ENCODE measurements around the gene PTPRN2.

DNA sequence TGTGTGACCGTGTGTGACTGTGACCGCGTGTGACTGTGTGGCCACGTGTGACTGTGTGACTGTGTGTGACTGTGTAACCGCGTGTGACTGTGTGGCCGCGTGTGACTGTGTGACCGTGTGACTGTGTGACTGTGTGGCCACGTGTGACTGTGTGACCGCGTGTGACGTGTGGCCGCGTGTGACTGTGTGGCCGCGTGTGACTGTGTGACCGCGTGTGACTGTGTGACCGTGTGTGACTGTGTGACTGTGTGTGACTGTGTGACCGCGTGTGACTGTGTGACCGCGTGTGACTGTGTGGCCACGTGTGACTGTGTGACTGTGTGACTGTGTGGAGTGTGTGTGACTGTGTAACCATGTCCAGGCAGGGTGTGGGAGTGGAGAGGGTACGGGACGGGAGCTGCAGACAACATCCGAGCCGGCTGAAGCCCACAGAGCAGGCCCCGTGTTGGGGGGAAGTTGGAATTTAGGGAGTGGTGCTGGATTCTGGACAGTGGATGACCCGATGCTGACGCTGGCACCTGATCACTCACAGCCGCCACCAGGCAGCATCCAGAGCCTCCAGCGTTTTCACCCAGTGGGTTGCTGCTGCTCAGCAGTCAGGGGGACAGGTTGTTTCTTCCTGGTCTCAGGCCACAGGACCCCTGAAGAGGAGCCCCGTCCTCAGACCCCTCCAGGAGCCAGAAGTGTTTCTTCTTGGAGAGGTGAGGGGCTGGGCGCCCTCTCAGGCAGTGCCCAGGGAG, 747.3 kb downstream of the PTPRN2 start:
- TF ChIP-seq, protein P1, sequence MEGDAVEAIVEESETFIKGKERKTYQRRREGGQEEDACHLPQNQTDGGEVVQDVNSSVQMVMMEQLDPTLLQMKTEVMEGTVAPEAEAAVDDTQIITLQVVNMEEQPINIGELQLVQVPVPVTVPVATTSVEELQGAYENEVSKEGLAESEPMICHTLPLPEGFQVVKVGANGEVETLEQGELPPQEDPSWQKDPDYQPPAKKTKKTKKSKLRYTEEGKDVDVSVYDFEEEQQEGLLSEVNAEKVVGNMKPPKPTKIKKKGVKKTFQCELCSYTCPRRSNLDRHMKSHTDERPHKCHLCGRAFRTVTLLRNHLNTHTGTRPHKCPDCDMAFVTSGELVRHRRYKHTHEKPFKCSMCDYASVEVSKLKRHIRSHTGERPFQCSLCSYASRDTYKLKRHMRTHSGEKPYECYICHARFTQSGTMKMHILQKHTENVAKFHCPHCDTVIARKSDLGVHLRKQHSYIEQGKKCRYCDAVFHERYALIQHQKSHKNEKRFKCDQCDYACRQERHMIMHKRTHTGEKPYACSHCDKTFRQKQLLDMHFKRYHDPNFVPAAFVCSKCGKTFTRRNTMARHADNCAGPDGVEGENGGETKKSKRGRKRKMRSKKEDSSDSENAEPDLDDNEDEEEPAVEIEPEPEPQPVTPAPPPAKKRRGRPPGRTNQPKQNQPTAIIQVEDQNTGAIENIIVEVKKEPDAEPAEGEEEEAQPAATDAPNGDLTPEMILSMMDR (conservative IDR thresholded peaks at IDR 0.05; ENCODE audit: low read length) = no peak
- no peak for TF ChIP-seq EZH2phosphoT487 (IDR thresholded peaks at IDR 0.05; ENCODE audit: borderline replicate concordance, low read depth, low read length)

All from OCI-LY7 (cell line).